Epithelial cell of proximal tubule (primary cell): Measurements from ENCODE around the gene HEPH. TPM values are rescaled to one million over a fixed set of nuclear protein-coding genes. Genes with fewer than 3 reads are reported as not detected.
"Not testable (repeated sequence)": the region's sequence is repeated elsewhere in the genome, so short reads cannot be mapped to it uniquely, and the experiment has no call there.

ENCODE experiments used
- DNase-seq: peaks from one replicate; pipeline ENCODE4 v3.0.0-alpha.2; 2011; ENCODE audit warnings: low read depth
- H3K4me3 ChIP-seq: 2 replicates; pipeline ENCODE4 v1.5.1; 2011; ENCODE audit warnings: low read depth, mild to moderate bottlenecking, low read length
- total RNA-seq: library from RNA; depleted of rRNA; stranded (reverse); fragments of >200 nt; gene quantifications from 2 replicates; pipeline ENCODE4 v1.2.3, GENCODE V29; 2015
- TF ChIP-seq, protein P1 (sequence below): conservative IDR thresholded peaks from 2 replicates; pipeline ENCODE4 v1.5.1; 2012; ENCODE audit warnings: low read depth, mild to moderate bottlenecking, low read length

HEPH gene, protein sequence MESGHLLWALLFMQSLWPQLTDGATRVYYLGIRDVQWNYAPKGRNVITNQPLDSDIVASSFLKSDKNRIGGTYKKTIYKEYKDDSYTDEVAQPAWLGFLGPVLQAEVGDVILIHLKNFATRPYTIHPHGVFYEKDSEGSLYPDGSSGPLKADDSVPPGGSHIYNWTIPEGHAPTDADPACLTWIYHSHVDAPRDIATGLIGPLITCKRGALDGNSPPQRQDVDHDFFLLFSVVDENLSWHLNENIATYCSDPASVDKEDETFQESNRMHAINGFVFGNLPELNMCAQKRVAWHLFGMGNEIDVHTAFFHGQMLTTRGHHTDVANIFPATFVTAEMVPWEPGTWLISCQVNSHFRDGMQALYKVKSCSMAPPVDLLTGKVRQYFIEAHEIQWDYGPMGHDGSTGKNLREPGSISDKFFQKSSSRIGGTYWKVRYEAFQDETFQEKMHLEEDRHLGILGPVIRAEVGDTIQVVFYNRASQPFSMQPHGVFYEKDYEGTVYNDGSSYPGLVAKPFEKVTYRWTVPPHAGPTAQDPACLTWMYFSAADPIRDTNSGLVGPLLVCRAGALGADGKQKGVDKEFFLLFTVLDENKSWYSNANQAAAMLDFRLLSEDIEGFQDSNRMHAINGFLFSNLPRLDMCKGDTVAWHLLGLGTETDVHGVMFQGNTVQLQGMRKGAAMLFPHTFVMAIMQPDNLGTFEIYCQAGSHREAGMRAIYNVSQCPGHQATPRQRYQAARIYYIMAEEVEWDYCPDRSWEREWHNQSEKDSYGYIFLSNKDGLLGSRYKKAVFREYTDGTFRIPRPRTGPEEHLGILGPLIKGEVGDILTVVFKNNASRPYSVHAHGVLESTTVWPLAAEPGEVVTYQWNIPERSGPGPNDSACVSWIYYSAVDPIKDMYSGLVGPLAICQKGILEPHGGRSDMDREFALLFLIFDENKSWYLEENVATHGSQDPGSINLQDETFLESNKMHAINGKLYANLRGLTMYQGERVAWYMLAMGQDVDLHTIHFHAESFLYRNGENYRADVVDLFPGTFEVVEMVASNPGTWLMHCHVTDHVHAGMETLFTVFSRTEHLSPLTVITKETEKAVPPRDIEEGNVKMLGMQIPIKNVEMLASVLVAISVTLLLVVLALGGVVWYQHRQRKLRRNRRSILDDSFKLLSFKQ
- 0.65 and 1.9 TPM in 2 replicates for total RNA-seq

DNA sequence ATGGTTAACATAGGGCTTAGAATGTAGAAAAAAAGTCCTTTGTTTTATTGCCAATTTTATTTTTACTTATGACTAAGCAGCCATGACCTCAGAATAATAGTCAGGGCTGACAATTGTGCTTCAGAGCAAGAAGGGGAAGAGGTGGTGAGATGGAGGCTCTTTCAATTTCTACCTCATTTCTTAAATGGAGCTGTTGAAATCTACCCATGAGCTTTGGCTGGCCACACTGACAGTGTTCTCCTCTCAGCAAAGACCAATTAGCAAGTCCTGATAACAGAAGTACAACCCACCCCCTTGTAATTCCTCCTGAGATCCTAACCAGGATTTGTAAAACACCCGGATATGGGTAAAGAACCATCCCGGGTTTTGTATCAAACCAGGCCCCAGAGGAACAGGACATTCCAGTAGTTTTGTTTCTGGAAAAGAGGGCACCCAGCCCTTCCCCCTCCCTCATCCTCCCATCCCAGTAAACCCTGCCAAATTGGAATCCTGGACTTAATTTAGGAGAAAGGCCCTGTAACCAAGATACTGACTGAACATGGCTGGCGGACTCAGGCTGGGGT lies at the start of gene HEPH:
HEPH (plus strand) TSS at position 399 of the 563 bp plus-strand sequence. CDS start 6,324 bp downstream, outside the sequence.
- no peak within 1 kb of the TSS for H3K4me3 ChIP-seq
- TF ChIP-seq, protein P1, sequence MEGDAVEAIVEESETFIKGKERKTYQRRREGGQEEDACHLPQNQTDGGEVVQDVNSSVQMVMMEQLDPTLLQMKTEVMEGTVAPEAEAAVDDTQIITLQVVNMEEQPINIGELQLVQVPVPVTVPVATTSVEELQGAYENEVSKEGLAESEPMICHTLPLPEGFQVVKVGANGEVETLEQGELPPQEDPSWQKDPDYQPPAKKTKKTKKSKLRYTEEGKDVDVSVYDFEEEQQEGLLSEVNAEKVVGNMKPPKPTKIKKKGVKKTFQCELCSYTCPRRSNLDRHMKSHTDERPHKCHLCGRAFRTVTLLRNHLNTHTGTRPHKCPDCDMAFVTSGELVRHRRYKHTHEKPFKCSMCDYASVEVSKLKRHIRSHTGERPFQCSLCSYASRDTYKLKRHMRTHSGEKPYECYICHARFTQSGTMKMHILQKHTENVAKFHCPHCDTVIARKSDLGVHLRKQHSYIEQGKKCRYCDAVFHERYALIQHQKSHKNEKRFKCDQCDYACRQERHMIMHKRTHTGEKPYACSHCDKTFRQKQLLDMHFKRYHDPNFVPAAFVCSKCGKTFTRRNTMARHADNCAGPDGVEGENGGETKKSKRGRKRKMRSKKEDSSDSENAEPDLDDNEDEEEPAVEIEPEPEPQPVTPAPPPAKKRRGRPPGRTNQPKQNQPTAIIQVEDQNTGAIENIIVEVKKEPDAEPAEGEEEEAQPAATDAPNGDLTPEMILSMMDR = no peak
- no peak for DNase-seq

DNA sequence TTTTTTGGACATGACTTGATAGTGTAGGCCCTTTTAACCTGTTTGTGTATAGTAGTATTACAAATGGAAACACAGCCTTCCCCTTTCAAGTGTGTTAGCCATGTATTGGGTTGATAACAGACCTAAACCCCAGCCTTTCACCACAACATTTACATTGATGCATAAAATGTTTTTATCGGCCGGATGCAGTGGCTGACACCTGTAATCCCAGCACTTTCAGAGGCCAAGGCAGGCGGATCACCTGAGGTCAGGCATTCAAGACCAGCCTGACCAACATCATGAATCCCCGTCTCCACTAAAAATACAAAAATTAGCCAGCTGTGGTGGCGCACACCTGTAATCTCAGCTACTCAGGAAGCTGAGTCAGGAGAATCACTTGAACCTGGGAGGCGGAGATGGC lies 45.3 kb upstream of the HEPH start:
- not testable (repeated sequence) for DNase-seq

DNA sequence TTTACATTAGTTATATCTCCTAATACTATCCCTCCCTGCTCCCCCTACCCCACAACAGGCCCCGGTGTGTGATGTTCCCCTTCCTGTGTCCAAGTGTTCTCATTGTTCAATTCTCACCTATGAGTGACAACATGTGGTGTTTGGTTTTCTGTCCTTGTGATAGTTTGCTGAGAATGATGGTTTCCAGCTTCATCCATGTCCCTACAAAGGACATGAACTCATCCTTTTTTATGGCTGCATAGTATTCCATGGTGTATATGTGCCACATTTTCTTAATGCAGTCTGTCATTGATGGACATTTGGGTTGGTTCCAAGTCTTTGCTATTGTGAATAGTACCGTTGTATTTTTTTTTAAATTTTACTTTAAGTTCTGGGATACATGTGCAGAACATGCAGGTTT lies 42.7 kb upstream of the HEPH start:
- DNase-seq, H3K4me3 ChIP-seq: not testable (repeated sequence)

More for the DNA sequence above, 45.3 kb upstream of the HEPH start:
- not testable (repeated sequence) for H3K4me3 ChIP-seq

DNA sequence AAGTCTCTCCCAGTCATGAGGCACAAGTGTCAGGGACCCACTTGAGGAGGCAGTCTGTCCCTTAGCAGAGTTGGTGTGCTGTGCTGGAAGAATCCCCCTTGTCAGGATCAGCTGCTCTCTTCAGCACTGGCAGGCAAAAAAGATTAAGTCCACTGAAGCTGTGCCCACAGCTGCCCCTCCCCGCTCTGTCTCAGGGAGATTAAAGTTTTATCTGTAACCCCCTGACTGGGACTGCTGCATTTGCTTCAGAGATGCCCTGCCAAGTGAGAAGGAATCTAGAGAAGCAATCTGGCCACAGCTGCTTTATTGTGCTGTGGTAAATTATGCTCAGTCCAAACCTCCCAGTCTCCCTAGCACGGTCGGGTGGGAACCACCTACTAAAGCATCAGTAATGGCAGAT lies 37.4 kb upstream of the HEPH start:
- H3K4me3 ChIP-seq = no peak overlapping the region
- TF ChIP-seq, protein P1 = no peak
- DNase-seq = no peak

DNA sequence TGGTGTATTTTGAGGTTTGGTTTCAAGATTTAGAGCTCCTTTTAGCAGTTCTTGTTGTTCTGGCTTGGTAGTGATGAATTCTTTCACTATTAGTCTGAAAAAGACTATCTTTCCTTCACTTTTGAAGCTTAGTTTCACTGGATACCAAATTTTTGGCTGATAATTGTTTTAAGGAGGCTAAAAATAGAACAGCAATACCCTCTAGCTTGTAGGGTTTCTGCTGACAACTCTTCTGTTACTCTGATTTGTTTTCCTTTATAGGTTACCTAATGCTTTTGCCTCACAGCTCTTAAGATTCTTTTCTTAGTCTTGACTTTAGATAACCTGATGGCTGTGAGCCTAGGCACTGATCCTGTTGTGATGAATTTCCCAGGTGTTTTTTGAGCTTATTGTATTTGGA lies 33.6 kb upstream of the HEPH start:
- TF ChIP-seq, protein P1 = no peak
- no peak overlapping the region for H3K4me3 ChIP-seq
- no peak for DNase-seq

DNA sequence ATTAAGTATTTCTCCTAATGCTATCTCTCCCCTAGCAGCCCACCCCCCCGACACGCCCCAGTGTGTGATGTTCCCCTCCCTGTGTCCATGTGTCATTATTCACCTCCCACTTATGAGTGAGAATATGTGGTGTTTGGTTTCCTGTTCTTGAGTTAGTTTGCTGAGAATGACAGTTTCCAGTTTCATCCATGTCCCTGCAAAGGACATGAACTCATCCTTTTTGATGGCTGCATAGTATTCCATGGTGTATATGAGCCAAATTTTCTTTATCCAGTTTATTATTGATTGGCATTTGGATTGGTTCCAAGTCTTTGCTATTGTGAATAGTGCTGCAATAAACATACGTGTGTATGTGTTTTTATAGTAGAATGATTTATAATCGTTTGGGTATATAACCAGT lies 28.8 kb upstream of the HEPH start:
- not testable (repeated sequence) for DNase-seq, H3K4me3 ChIP-seq

DNA sequence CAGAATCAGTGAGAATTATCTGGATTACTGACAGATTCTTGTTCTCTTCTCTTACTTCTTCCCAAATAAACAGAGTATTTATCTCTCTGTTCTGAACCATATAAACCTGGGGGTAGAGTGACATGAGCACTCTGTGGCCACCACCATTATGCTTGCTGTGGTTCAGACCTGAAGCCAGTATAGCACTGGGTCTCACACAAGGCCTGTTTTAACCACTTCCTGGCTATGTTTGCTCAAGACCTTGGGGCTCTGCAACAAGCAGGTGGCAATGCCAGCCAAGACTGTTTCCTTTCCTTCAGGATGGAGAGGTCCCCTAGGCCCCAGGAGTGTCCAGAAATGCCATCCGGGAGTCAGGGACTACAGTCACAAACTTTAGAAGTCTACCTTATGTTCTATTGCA lies 21.7 kb upstream of the HEPH start:
- no peak overlapping the region for H3K4me3 ChIP-seq
- no peak for DNase-seq
- TF ChIP-seq, protein P1 = no peak

DNA sequence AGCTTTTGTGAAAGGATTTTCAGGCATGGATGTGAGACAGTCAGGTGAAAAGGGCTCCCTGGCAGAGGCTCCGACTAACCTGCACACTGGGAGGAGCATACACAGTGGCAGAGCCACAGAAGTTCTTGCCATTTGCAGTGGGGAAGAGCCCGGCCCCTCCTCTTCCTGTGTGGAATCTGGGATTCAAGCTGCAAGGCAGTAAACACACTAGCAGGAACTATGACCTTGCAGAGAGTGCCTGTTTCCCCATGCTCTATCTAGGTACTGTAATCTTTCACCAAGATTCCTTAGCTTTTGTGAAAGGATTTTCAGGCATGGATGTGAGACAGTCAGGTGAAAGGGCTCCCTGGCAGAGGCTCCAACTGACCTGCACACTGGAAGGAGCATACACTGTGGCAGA lies 19.8 kb upstream of the HEPH start:
- no peak overlapping the region for H3K4me3 ChIP-seq
- TF ChIP-seq, protein P1 = no peak

More for the DNA sequence above, 19.8 kb upstream of the HEPH start:
- DNase-seq = no peak
